ENCODE results near the gene SPTBN1. TPM values are rescaled to one million over a fixed set of nuclear protein-coding genes. Genes with fewer than 3 reads are reported as not detected.

SPTBN1 gene
- total and polyA plus RNA-seq, 2 of the 13 experiments (the other 11 are each of a cell fraction or from before 2014, with no cell fraction given): 123 to 299 TPM

DNA sequence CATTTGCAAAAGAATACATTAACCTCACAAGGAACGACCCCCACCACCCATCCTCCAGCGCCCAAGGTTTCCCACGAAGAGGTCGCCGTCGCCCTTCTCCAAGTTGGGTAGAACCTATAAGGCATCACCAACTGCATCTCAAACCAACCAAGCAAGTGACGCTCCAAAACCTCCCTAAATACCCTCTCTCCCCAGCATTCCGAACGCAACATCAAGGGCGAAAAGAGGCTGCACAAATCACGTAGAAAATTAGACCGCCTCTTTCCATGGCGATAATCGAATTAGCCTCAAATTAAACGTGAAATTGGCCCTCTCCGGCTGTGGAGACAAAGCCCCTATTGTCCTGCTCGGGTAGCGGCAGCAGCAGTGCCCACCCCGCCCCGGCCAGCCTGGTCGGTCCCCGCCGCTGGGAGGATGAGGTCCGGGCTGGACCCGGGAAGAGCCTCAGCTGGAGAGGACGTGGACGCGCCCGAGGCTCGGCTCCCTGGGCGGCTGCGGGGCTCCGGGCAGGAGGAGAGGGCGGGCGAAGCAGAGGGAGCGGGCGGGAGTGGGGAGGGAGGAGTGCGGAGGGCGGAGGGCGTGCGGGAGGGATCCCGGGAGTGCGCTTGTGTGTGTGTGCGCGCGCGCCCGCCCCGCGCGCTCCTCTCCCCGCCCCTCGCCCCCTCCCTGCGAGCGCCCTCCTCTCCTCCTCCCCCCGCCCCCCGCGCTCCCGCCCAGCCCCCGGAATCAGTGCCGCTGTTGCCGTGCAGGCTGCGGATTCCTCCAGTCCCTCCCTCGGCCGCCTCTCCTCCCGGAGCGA lies at the start of gene SPTBN1 (continued):
- TF ChIP-seq, protein P1, sequence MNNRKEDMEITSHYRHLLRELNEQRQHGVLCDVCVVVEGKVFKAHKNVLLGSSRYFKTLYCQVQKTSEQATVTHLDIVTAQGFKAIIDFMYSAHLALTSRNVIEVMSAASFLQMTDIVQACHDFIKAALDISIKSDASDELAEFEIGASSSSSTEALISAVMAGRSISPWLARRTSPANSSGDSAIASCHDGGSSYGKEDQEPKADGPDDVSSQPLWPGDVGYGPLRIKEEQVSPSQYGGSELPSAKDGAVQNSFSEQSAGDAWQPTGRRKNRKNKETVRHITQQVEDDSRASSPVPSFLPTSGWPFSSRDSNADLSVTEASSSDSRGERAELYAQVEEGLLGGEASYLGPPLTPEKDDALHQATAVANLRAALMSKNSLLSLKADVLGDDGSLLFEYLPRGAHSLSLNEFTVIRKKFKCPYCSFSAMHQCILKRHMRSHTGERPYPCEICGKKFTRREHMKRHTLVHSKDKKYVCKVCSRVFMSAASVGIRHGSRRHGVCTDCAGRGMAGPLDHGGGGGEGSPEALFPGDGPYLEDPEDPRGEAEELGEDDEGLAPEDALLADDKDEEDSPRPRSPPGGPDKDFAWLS (CRISPR knock-in tag; IDR thresholded peaks at IDR 0.05; ENCODE audit: borderline replicate concordance): no peak
- TF ChIP-seq, protein P2, sequence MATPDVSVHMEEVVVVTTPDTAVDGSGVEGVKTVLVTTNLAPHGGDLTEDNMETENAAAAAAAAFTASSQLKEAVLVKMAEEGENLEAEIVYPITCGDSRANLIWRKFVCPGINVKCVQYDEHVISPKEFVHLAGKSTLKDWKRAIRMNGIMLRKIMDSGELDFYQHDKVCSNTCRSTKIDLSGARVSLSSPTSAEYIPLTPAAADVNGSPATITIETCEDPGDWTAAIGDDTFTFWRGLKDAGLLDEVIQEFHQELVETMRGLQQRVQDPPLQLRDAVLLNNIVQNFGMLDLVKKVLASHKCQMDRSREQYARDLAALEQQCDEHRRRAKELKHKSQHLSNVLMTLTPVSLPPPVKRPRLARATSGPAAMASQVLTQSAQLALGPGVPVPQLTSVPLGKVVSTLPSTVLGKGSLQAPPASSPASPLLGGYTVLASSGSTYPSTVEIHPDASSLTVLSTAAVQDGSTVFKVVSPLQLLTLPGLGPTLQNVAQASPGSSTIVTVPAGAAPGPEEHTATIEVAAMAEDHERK (CRISPR knock-in tag; IDR thresholded peaks at IDR 0.05; ENCODE audit: low read depth): no peak
- TF ChIP-seq STAG1 (CRISPR knock-in tag; IDR thresholded peaks at IDR 0.05): no peak
- no peak; the same call in 1 of the 2 replicates for TF ChIP-seq ZNF460 (CRISPR knock-in tag; IDR thresholded peaks at IDR 0.05; ENCODE audit: borderline replicate concordance)
- peak; percentile 88 for TF ChIP-seq KAT7 (CRISPR knock-in tag; IDR thresholded peaks at IDR 0.05; ENCODE audit: borderline replicate concordance)
- TF ChIP-seq NR1H2 (CRISPR knock-in tag; IDR thresholded peaks at IDR 0.05; ENCODE audit: borderline replicate concordance, low read depth): no peak
- TF ChIP-seq CENPX (CRISPR knock-in tag; IDR thresholded peaks at IDR 0.05): no peak
- no peak; the same call in 1 of the 2 replicates for TF ChIP-seq REPIN1 (CRISPR knock-in tag; IDR thresholded peaks at IDR 0.05; ENCODE audit: borderline replicate concordance, low read depth)
- no peak for TF ChIP-seq KDM4B (CRISPR knock-in tag; IDR thresholded peaks at IDR 0.05)
- TF ChIP-seq PHF20 (CRISPR knock-in tag; IDR thresholded peaks at IDR 0.05): no peak
- TF ChIP-seq, protein P3, sequence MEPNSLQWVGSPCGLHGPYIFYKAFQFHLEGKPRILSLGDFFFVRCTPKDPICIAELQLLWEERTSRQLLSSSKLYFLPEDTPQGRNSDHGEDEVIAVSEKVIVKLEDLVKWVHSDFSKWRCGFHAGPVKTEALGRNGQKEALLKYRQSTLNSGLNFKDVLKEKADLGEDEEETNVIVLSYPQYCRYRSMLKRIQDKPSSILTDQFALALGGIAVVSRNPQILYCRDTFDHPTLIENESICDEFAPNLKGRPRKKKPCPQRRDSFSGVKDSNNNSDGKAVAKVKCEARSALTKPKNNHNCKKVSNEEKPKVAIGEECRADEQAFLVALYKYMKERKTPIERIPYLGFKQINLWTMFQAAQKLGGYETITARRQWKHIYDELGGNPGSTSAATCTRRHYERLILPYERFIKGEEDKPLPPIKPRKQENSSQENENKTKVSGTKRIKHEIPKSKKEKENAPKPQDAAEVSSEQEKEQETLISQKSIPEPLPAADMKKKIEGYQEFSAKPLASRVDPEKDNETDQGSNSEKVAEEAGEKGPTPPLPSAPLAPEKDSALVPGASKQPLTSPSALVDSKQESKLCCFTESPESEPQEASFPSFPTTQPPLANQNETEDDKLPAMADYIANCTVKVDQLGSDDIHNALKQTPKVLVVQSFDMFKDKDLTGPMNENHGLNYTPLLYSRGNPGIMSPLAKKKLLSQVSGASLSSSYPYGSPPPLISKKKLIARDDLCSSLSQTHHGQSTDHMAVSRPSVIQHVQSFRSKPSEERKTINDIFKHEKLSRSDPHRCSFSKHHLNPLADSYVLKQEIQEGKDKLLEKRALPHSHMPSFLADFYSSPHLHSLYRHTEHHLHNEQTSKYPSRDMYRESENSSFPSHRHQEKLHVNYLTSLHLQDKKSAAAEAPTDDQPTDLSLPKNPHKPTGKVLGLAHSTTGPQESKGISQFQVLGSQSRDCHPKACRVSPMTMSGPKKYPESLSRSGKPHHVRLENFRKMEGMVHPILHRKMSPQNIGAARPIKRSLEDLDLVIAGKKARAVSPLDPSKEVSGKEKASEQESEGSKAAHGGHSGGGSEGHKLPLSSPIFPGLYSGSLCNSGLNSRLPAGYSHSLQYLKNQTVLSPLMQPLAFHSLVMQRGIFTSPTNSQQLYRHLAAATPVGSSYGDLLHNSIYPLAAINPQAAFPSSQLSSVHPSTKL (CRISPR knock-in tag; IDR thresholded peaks at IDR 0.05): peak; percentile 81
- no peak for TF ChIP-seq ZNF354B (CRISPR knock-in tag; IDR thresholded peaks at IDR 0.05)
- TF ChIP-seq, protein P4, sequence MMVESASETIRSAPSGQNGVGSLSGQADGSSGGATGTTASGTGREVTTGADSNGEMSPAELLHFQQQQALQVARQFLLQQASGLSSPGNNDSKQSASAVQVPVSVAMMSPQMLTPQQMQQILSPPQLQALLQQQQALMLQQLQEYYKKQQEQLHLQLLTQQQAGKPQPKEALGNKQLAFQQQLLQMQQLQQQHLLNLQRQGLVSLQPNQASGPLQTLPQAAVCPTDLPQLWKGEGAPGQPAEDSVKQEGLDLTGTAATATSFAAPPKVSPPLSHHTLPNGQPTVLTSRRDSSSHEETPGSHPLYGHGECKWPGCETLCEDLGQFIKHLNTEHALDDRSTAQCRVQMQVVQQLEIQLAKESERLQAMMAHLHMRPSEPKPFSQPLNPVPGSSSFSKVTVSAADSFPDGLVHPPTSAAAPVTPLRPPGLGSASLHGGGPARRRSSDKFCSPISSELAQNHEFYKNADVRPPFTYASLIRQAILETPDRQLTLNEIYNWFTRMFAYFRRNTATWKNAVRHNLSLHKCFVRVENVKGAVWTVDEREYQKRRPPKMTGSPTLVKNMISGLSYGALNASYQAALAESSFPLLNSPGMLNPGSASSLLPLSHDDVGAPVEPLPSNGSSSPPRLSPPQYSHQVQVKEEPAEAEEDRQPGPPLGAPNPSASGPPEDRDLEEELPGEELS (CRISPR knock-in tag; IDR thresholded peaks at IDR 0.05): peak; percentile 70
- TF ChIP-seq DR1 (CRISPR knock-in tag; IDR thresholded peaks at IDR 0.05): no peak
- peak; percentile 77; the same call in 1 of the 2 replicates for TF ChIP-seq ZNF772 (CRISPR knock-in tag; IDR thresholded peaks at IDR 0.05)
- no peak; the same call in none of the 2 replicates for TF ChIP-seq AHR (CRISPR knock-in tag; IDR thresholded peaks at IDR 0.05)
- peak; percentile 68; the same call in 1 of the 2 replicates for TF ChIP-seq MED13 (CRISPR knock-in tag; IDR thresholded peaks at IDR 0.05)
- TF ChIP-seq PHF8 (CRISPR knock-in tag; IDR thresholded peaks at IDR 0.05): peak; percentile 79
- no peak for TF ChIP-seq MED8 (CRISPR knock-in tag; IDR thresholded peaks at IDR 0.05; ENCODE audit: insufficient replicate concordance)
- TF ChIP-seq ZNF644 (CRISPR knock-in tag; IDR thresholded peaks at IDR 0.05; ENCODE audit: low read depth): no peak
- TF ChIP-seq ZNF256 (CRISPR knock-in tag; conservative IDR thresholded peaks at IDR 0.05): no peak
